Liver (tissue), 9 donors: Measurements from ENCODE around the gene SH3GL3. TPM values are rescaled to one million over a fixed set of nuclear protein-coding genes. Genes with fewer than 3 reads are reported as not detected.

Experiments
- DNase-seq: peaks from one replicate; pipeline ENCODE4 v3.0.0-alpha.2; 2017; ENCODE audit warnings: low spot score
- H3K27ac ChIP-seq, 2 donors: one replicate each; pipeline ENCODE4 v1.7.0; 2013; ENCODE audit warnings: inconsistent platforms in 2 of 2, low read length in 2 of 2, control low read depth in 1 of 2, low read depth in 1 of 2, mild to moderate bottlenecking in 1 of 2
- H3K27me3 ChIP-seq, 4 donors: one replicate each; pipeline versions ENCODE4 v1.6.1 to v1.7.0; 2013; ENCODE audit warnings: low read length in 3 of 4, inconsistent platforms in 1 of 4, mild to moderate bottlenecking in 1 of 4, moderate library complexity in 1 of 4; ENCODE audit not compliant: control insufficient read depth in 4 of 4, insufficient read depth in 4 of 4
- H3K36me3 ChIP-seq, 4 donors: one replicate each; pipeline versions ENCODE4 v1.6.1 to v1.7.0; 2013; ENCODE audit warnings: low read length in 3 of 4, mild to moderate bottlenecking in 3 of 4, low read depth in 1 of 4, moderate library complexity in 1 of 4; ENCODE audit not compliant: control insufficient read depth in 4 of 4, insufficient read depth in 3 of 4
- H3K4me1 ChIP-seq, 4 donors: one replicate each; pipeline versions ENCODE4 v1.6.1 to v1.7.0; 2013; ENCODE audit warnings: low read length in 3 of 4, mild to moderate bottlenecking in 3 of 4, moderate library complexity in 1 of 4; ENCODE audit not compliant: control insufficient read depth in 4 of 4, insufficient read depth in 4 of 4
- H3K4me3 ChIP-seq, 3 donors: one replicate each; pipeline versions ENCODE4 v1.6.1 to v1.7.0; 2013; ENCODE audit warnings: low read length in 3 of 3, control low read depth in 1 of 3, low read depth in 1 of 3, mild to moderate bottlenecking in 1 of 3
- H3K9ac ChIP-seq, 2 donors: one replicate each; pipeline ENCODE4 v1.7.0; 2013; ENCODE audit warnings: low read length in 2 of 2, mild to moderate bottlenecking in 2 of 2, moderate library complexity in 2 of 2, control low read depth in 1 of 2, low read depth in 1 of 2
- H3K9me3 ChIP-seq, 4 donors: one replicate each; pipeline versions ENCODE4 v1.6.1 to v1.7.0; 2013; ENCODE audit warnings: low read length in 3 of 4; ENCODE audit not compliant: control insufficient read depth in 4 of 4
- ATF3 ChIP-seq: IDR thresholded peaks from 2 replicates; pipeline ENCODE4 v1.6.1; 2016; ENCODE audit warnings: antibody characterized with exemption
- CTCF ChIP-seq: fragments of 150-350 bp; IDR thresholded peaks from 2 replicates; pipeline ENCODE4 v1.5.1; 2017; ENCODE audit warnings: improper control_type of control experiment, low read depth, low read length; ENCODE audit not compliant: missing input control
- EGR1 ChIP-seq, 2 donors: IDR thresholded peaks; 2 replicates each; pipeline ENCODE4 v1.6.1; 2016 to 2018; ENCODE audit warnings: antibody characterized with exemption in 2 of 2, low read depth in 2 of 2
- FOXA1 ChIP-seq: IDR thresholded peaks from 2 replicates; pipeline ENCODE4 v1.6.1; 2016; ENCODE audit warnings: antibody characterized with exemption
- FOXA2 ChIP-seq: IDR thresholded peaks from 2 replicates; pipeline ENCODE4 v1.6.1; 2016; ENCODE audit warnings: antibody characterized with exemption
- HNF4G ChIP-seq: IDR thresholded peaks from 2 replicates; pipeline ENCODE4 v1.6.1; 2016; ENCODE audit warnings: antibody characterized with exemption
- NR2F2 ChIP-seq: IDR thresholded peaks from 2 replicates; pipeline ENCODE4 v1.6.1; 2016; ENCODE audit warnings: antibody characterized with exemption
- RAD21 ChIP-seq, 2 donors: IDR thresholded peaks; 2 replicates each; pipeline ENCODE4 v1.6.1; 2016; ENCODE audit warnings: antibody characterized with exemption in 2 of 2, mild to moderate bottlenecking in 2 of 2
- REST ChIP-seq: IDR thresholded peaks from 2 replicates; pipeline ENCODE4 v1.6.1; 2016; ENCODE audit warnings: antibody characterized with exemption, mild to moderate bottlenecking
- RXRA ChIP-seq, 2 donors: IDR thresholded peaks; 2 replicates each; pipeline ENCODE4 v1.6.1; 2017 to 2018; ENCODE audit warnings: antibody characterized with exemption in 2 of 2, mild to moderate bottlenecking in 1 of 2
- WGBS: extraction: QIAGEN DNeasy Blood & Tissue Kit; methylation state at CpG from one replicate; pipeline ENCODE4 v1.1.7; 2013; 5-methylcytosine and 5-hydroxymethylcytosine counted together
- polyA plus RNA-seq, 2 donors: library from polyadenylated mRNA; stranded (reverse) in 1 of 2; unstranded in 1 of 2; fragments of 200-250 nt in 1 of 2; fragments of >200 nt in 1 of 2; fragmentation: Nextera tagmentation in 1 of 2; extraction: Ambion mirVana in 1 of 2; gene quantifications; one replicate each; pipeline versions ENCODE4 v1.2.1 to v1.2.3, GENCODE V29; 2013 to 2015
- total RNA-seq, 2 donors: library from RNA; depleted of rRNA; stranded (reverse); fragments of >200 nt; gene quantifications; one replicate each; pipeline ENCODE4 v1.2.3, GENCODE V29; 2014
- donor health status: healthy.
- donor health status: healthy.
- donor health status: healthy.
- donor health status: healthy.
- donor health status: healthy.

SH3GL3 gene
- total and polyA plus RNA-seq, 4 donors, result 0.23 TPM; not detected in 3

GRCh38 chr15:83653288-83653638 lies 206.1 kb downstream of the SH3GL3 start:
- WGBS, result 34% methylated on average over 18 of the region's 18 CpGs
- DNase-seq, result no peak
- peak overlapping the region in 1 of 3 donors; percentile 63 for H3K4me3 ChIP-seq
- H3K4me1 ChIP-seq, result peaks cover 5 to 34% (median 31%) of the 10 kb centered on the region in 4 donors
- peak overlapping the region in 1 of 2 donors; percentile 14 for H3K27ac ChIP-seq
- no peak for TF ChIP-seq REST
- no peak for TF ChIP-seq NR2F2
- no peak for TF ChIP-seq FOXA1
- TF ChIP-seq EGR1 (IDR thresholded peaks at IDR 0.05; ENCODE audit: low read depth in 2 of 2), result no peak
- TF ChIP-seq RAD21 (IDR thresholded peaks at IDR 0.05), result no peak
- H3K36me3 ChIP-seq, result no peaks in the 10 kb centered on the region
- no peak overlapping the region for H3K9ac ChIP-seq
- no peaks in the 10 kb centered on the region for H3K27me3 ChIP-seq
- H3K9me3 ChIP-seq, result no peaks in the 10 kb centered on the region

- Histone ChIP-seq H3K9me3 (no peaks in the 10 kb centered on the region), H3K4me3 (peak within 1 kb of the TSS; percentile 63 to 78 (median 63)), H3K9ac (peak within 1 kb of the TSS; percentile 56 to 58), H3K4me1 (peaks cover 10 to 40% (median 32%) of the 10 kb centered on the region in 4 donors), H3K27me3 (no peaks in the 10 kb centered on the region), H3K36me3 (no peaks in the 10 kb centered on the region), H3K27ac (peak within 1 kb of the TSS; percentile 81 to 85)
- 3% methylated on average over 105 of the region's 105 CpGs for WGBS
- no peak for TF ChIP-seq HNF4G
- TF ChIP-seq ATF3, result no peak
- no peak for TF ChIP-seq RXRA (IDR thresholded peaks at IDR 0.05)
- peak; percentile 14 for TF ChIP-seq CTCF
- TF ChIP-seq FOXA2, result no peak
- TF ChIP-seq NR2F2, result no peak
- DNase-seq, result peak; percentile 56
Observed at GRCh38 chr15:83653639-83654378, 206.7 kb downstream of the SH3GL3 start, which contains the start of gene ADAMTSL3. ADAMTSL3 (plus strand) TSS chr15:83654123; CDS start chr15:83655762, 1,639 bp downstream.
